B cell (primary cell): Measurements from ENCODE around the gene OR51D1. TPM values are rescaled to one million over a fixed set of nuclear protein-coding genes. Genes with fewer than 3 reads are reported as not detected.

Source experiments
- ATAC-seq: fragments of 200-7000 bp; cut with Tn5 transposase; one replicate; pipeline ENCODE4 v1.10.0; 2021; ENCODE audit warnings: low read depth, mild to moderate bottlenecking, moderate number of reproducible peaks, moderate library complexity
- CTCF ChIA-PET: fragments of 350-600 bp; sonication (Branson Sonifier 250); formaldehyde crosslinking; loops from one replicate; lab custom pipeline; 2021; ENCODE audit warnings: antibody characterized with exemption, inconsistent platforms; lab: Charles Lee
- POLR2A ChIA-PET: fragments of 350-600 bp; sonication (Branson Sonifier 250); formaldehyde crosslinking; loops from one replicate; lab custom pipeline; 2021; ENCODE audit warnings: antibody characterized with exemption; lab: Charles Lee
- DNase-seq: peaks from one replicate; pipeline ENCODE4 v3.0.0; 2013
- H2AFZ ChIP-seq: 2 replicates; pipeline ENCODE4 v1.6.1; 2012; ENCODE audit warnings: mild to moderate bottlenecking, low read depth, low read length; ENCODE audit not compliant: insufficient read depth, poor library complexity, severe bottlenecking
- H3K27ac ChIP-seq, 2 donors: 1 replicate in 1 of 2; 2 replicates in 1 of 2; pipeline ENCODE4 v1.5.1; 2012 to 2013; ENCODE audit warnings: low read length in 2 of 2, mild to moderate bottlenecking in 2 of 2, moderate library complexity in 1 of 2
- H3K27me3 ChIP-seq, 4 experiments: fragments of 200-600 bp in 1 of 4; sonication (generic) in 1 of 4; replicated peaks in 1 of 4; 1 replicate in 2 of 4; 2 replicates in 2 of 4; pipeline versions ENCODE4 v1.6.1 to v1.7.0; 2013 to 2016; ENCODE audit warnings: low read length in 3 of 4, mild to moderate bottlenecking in 2 of 4, mixed read lengths in 1 of 4, moderate library complexity in 1 of 4; ENCODE audit not compliant: insufficient read depth in 4 of 4, control insufficient read depth in 3 of 4; ENCODE audit errors: control extremely low read depth in 1 of 4
- H3K36me3 ChIP-seq, 2 experiments: replicated peaks in 1 of 2; 1 replicate in 1 of 2; 2 replicates in 1 of 2; pipeline versions ENCODE4 v1.6.1 to v1.7.1; 2013; ENCODE audit warnings: low read length in 1 of 2; ENCODE audit not compliant: insufficient read depth in 2 of 2, control insufficient read depth in 1 of 2; ENCODE audit errors: control extremely low read depth in 1 of 2, extremely low read depth in 1 of 2
- H3K4me1 ChIP-seq, 2 donors: fragments of 200-600 bp in 1 of 2; sonication (generic) in 1 of 2; 1 replicate in 1 of 2; 2 replicates in 1 of 2; pipeline versions ENCODE4 v1.5.1 to v1.6.1; 2013 to 2017; ENCODE audit warnings: low read length in 2 of 2; ENCODE audit not compliant: control insufficient read depth in 2 of 2, insufficient read depth in 2 of 2
- H3K4me2 ChIP-seq: replicated peaks from 2 replicates; pipeline ENCODE3; 2012; ENCODE audit warnings: mild to moderate bottlenecking, low read depth, low read length; ENCODE audit not compliant: poor library complexity, severe bottlenecking
- H3K4me3 ChIP-seq, 5 experiments: fragments of 200-600 bp in 1 of 5; sonication (generic) in 1 of 5; 1 replicate in 3 of 5; 2 replicates in 2 of 5; pipeline versions ENCODE4 v1.5.1 to v1.7.0; 2011 to 2016; ENCODE audit warnings: low read length in 4 of 5, mild to moderate bottlenecking in 4 of 5, low read depth in 2 of 5, control low read depth in 1 of 5, moderate library complexity in 1 of 5; ENCODE audit not compliant: insufficient read depth in 1 of 5; ENCODE audit errors: control extremely low read depth in 1 of 5, extremely low read depth in 1 of 5
- H3K79me2 ChIP-seq: fragments of 200-600 bp; sonication (generic); one replicate; pipeline ENCODE4 v1.6.0; 2016; ENCODE audit warnings: low read length; ENCODE audit not compliant: control insufficient read depth, insufficient read depth
- H3K9ac ChIP-seq: fragments of 200-600 bp; sonication (generic); 2 replicates; pipeline ENCODE4 v1.6.1; 2017; ENCODE audit warnings: mild to moderate bottlenecking, low read length, moderate library complexity
- H3K9me3 ChIP-seq, 3 donors: one replicate each; pipeline versions ENCODE4 v1.6.1 to v1.7.1; 2013; ENCODE audit warnings: low read length in 2 of 3; ENCODE audit not compliant: control insufficient read depth in 2 of 3, insufficient read depth in 1 of 3; ENCODE audit errors: control extremely low read depth in 1 of 3
- H4K20me1 ChIP-seq: 2 replicates; pipeline ENCODE4 v1.6.0; 2012; ENCODE audit warnings: mild to moderate bottlenecking, low read length; ENCODE audit not compliant: insufficient read depth, control insufficient read depth, poor library complexity, severe bottlenecking
- H3K27ac Mint-ChIP-seq: one replicate; pipeline ENCODE4 v1.8.0; 2021; ENCODE audit warnings: mixed read lengths
- H3K27me3 Mint-ChIP-seq: one replicate; pipeline ENCODE4 v1.8.0; 2021; ENCODE audit warnings: mixed read lengths
- H3K4me1 Mint-ChIP-seq: one replicate; pipeline ENCODE4 v1.8.0; 2021; ENCODE audit warnings: mixed read lengths
- H3K4me3 Mint-ChIP-seq: one replicate; pipeline ENCODE4 v1.8.0; 2021; ENCODE audit warnings: mixed read lengths
- H3K9me3 Mint-ChIP-seq: one replicate; pipeline ENCODE4 v1.8.0; 2022; ENCODE audit warnings: mixed read lengths; ENCODE audit not compliant: insufficient read depth
- CTCF ChIP-seq: fragments of 200-600 bp; IDR thresholded peaks from one replicate; pipeline ENCODE4 v1.8.0; 2022; ENCODE audit warnings: antibody characterized with exemption, mild to moderate bottlenecking
- EZH2 ChIP-seq: IDR thresholded peaks from 2 replicates; pipeline ENCODE4 v1.6.1; 2012; ENCODE audit warnings: borderline replicate concordance, low read depth, mild to moderate bottlenecking, moderate library complexity, low read length; ENCODE audit not compliant: insufficient read depth, poor library complexity, severe bottlenecking
- WGBS: methylation state at CpG from one replicate; pipeline ENCODE4 v1.1.5; 2013; ENCODE audit warnings: missing lambda C conversion rate; ENCODE audit not compliant: insufficient coverage; 5-methylcytosine and 5-hydroxymethylcytosine counted together
- intact Hi-C: fragments of 100-400 bp; cut with micrococcal nuclease; formaldehyde crosslinking; loops from one replicate; pipeline ENCODE4 v1.10.0; 2022
- polyA plus RNA-seq: library from polyadenylated mRNA; depleted of rRNA; stranded (reverse); fragments of >200 nt; gene quantifications from 2 replicates; pipeline ENCODE4 v1.2.3, GENCODE V29; 2012
- total RNA-seq, 2 donors: library from RNA; stranded (reverse); fragments of 120-200 nt in 1 of 2; gene quantifications; 1 replicate in 1 of 2; 2 replicates in 1 of 2; pipeline versions ENCODE4 v1.2.3 to v1.2.4, GENCODE V29; 2013 to 2022

Gene OR51D1
- total and polyA plus RNA-seq, 2 donors (not counting 1 experiment from before 2014, with no cell fraction given), result not detected

- peaks cover 45% of the 10 kb centered on the region for H3K4me1 Mint-ChIP-seq
These were observed 30.2 kb upstream of the OR51D1 start for GRCh38 chr11:4607096-4607495.

More at GRCh38 chr11:4607096-4607495, 30.2 kb upstream of the OR51D1 start:
- Mint-ChIP-seq H3K4me3 (peak overlapping the region; percentile 97), H3K27ac (peak overlapping the region; percentile 94), H3K9me3 (peaks cover under 1% of the 10 kb centered on the region), H3K27me3 (no peaks in the 10 kb centered on the region)
- Histone ChIP-seq H3K9ac (peak overlapping the region; percentile 90), H3K4me2 (peak overlapping the region; percentile 84), H3K9me3 (no peaks in the 10 kb centered on the region), H4K20me1 (peaks cover 6% of the 10 kb centered on the region), H2AFZ (peak overlapping the region; percentile 100), H3K27ac (no peak overlapping the region), H3K27me3 (no peaks in the 10 kb centered on the region), H3K79me2 (peaks cover 5% of the 10 kb centered on the region), H3K36me3 (peaks cover 0 to 22% of the 10 kb centered on the region in 2 experiments), H3K4me3 (peak overlapping the region in 4 of 5 experiments; percentile 72 to 89 (median 83)), H3K4me1 (peaks cover 21 to 29% of the 10 kb centered on the region in 2 donors)
- 17% methylated on average over 1 of the region's 6 CpGs for WGBS
- intact Hi-C loops, result loop anchor here (10.0 kb wide), 1 partner anchor 1628 kb away; the partner anchor contains the start of genes CNGA4 and FHIP1B
- DNase-seq (peak; percentile 8), ATAC-seq (no peak)
- TF ChIP-seq EZH2 (no peak), CTCF (no peak)
- CTCF ChIA-PET, result interaction anchor here (1.1 kb wide), 1 partner anchor 29 kb away, joined by 3 read pairs; no protein-coding TSS in a partner anchor
- POLR2A ChIA-PET, result no interaction called here
